ENCODE results near the gene TC2N. TPM values are rescaled to one million over a fixed set of nuclear protein-coding genes. Genes with fewer than 3 reads are reported as not detected.

TC2N gene
- total RNA-seq, 1 experiment from 2014 or later: 15.9 TPM

GRCh38 chr14:91873471-91874415 lies 6.4 kb upstream of the TC2N start:
- no peak overlapping the region for H2AFZ ChIP-seq (ENCODE audit: low read depth, low read length, poor library complexity, severe bottlenecking)
- no peaks in the 10 kb centered on the region for H3K27me3 ChIP-seq (ENCODE audit: insufficient read depth, low read length)
- no peaks in the 10 kb centered on the region for H3K9me3 ChIP-seq (ENCODE audit: control insufficient read depth in 1 of 2, insufficient read depth in 1 of 2, low read depth in 1 of 2, low read length in 2 of 2)
- POLR2A ChIA-PET: no interaction called here
- no peak overlapping the region for H3K27ac ChIP-seq (ENCODE audit: low read depth, low read length)
- H3K4me1 ChIP-seq (ENCODE audit: control insufficient read depth in 1 of 2, insufficient read depth in 2 of 2, low read length in 2 of 2): peaks cover 0 to 25% of the 10 kb centered on the region in 2 experiments; a peak in 3 of 4 replicates
- ATAC-seq (no peak), DNase-seq (ENCODE audit: low read depth, low spot score) (no peak)
- no peak overlapping the region for H3K4me2 ChIP-seq (ENCODE audit: low read length)
- no peaks in the 10 kb centered on the region for H3K36me3 ChIP-seq (ENCODE audit: control insufficient read depth in 1 of 2, insufficient read depth in 2 of 2, low read length in 2 of 2)
- RAD21 ChIA-PET (ENCODE audit: low non-redundant PET in 1 of 2, low total read pairs in 2 of 2, uncharacterized antibody in 2 of 2, unreplicated experiment in 2 of 2): no interaction called here
- intact Hi-C loops (cut with micrococcal nuclease): no loop called here
- CTCF ChIA-PET: no interaction called here
- H3K9ac ChIP-seq (ENCODE audit: low read length): no peak overlapping the region
- TF ChIP-seq SRF (IDR thresholded peaks at IDR 0.05; ENCODE audit: low read depth) (no peak), SP1 (IDR thresholded peaks at IDR 0.05; ENCODE audit: low read depth) (no peak)
- H3K9me2 ChIP-seq (ENCODE audit: insufficient read depth): no peaks in the 10 kb centered on the region
- H4K20me1 ChIP-seq (ENCODE audit: insufficient read depth): no peaks in the 10 kb centered on the region
- BruUV-seq (replicated peaks): no TSS peak
- H3K79me2 ChIP-seq (ENCODE audit: insufficient read depth, low read length): no peaks in the 10 kb centered on the region
- no peak overlapping the region for H3K4me3 ChIP-seq (replicated peaks in 1 of 2; ENCODE audit: low read depth in 1 of 2, low read length in 2 of 2)

GRCh38 chr14:91872517-91873470 lies 5.5 kb upstream of the TC2N start:
- ChIA-PET RAD21 (ENCODE audit: low non-redundant PET in 1 of 2, low total read pairs in 2 of 2, uncharacterized antibody in 2 of 2, unreplicated experiment in 2 of 2) (no interaction called here), POLR2A (interaction anchor here (1.0 kb wide), 1 partner anchor 11 kb away, joined by 3 read pairs; no protein-coding TSS in a partner anchor), CTCF (no interaction called here)
- Histone ChIP-seq H3K27me3 (ENCODE audit: insufficient read depth, low read length) (no peaks in the 10 kb centered on the region), H3K79me2 (ENCODE audit: insufficient read depth, low read length) (no peaks in the 10 kb centered on the region), H3K4me2 (ENCODE audit: low read length) (peak overlapping the region; percentile 10; the same call in 1 of the 2 replicates), H3K27ac (ENCODE audit: low read depth, low read length) (no peak overlapping the region; the same call in 1 of the 2 replicates), H3K9me2 (ENCODE audit: insufficient read depth) (no peaks in the 10 kb centered on the region), H3K4me3 (replicated peaks in 1 of 2; ENCODE audit: low read depth in 1 of 2, low read length in 2 of 2) (no peak overlapping the region), H3K9me3 (ENCODE audit: control insufficient read depth in 1 of 2, insufficient read depth in 1 of 2, low read depth in 1 of 2, low read length in 2 of 2) (no peaks in the 10 kb centered on the region), H4K20me1 (ENCODE audit: insufficient read depth) (no peaks in the 10 kb centered on the region), H3K4me1 (ENCODE audit: control insufficient read depth in 1 of 2, insufficient read depth in 2 of 2, low read length in 2 of 2) (peaks cover 0 to 25% of the 10 kb centered on the region in 2 experiments; a peak in 3 of 4 replicates), H3K9ac (ENCODE audit: low read length) (no peak overlapping the region), H2AFZ (ENCODE audit: low read depth, low read length, poor library complexity, severe bottlenecking) (no peak overlapping the region), H3K36me3 (ENCODE audit: control insufficient read depth in 1 of 2, insufficient read depth in 2 of 2, low read length in 2 of 2) (no peaks in the 10 kb centered on the region)
- DNase-seq (ENCODE audit: low read depth, low spot score) (no peak), ATAC-seq (peak; percentile 49; the same call in 1 of the 2 replicates)
- intact Hi-C loops (cut with micrococcal nuclease): no loop called here
- no TSS peak for BruUV-seq (replicated peaks)
- no peak for TF ChIP-seq JUND (IDR thresholded peaks at IDR 0.05)
- TF ChIP-seq POLR2AphosphoS5 (IDR thresholded peaks at IDR 0.05; ENCODE audit: low read depth, low read length): no peak
- no peak for TF ChIP-seq EGR1 (IDR thresholded peaks at IDR 0.05; ENCODE audit: low read depth)
- 0 out of 2 replicates have a peak, but pooled peaks have one; percentile 23 for TF ChIP-seq SIN3A (IDR thresholded peaks at IDR 0.05; ENCODE audit: low read depth)
- TF ChIP-seq CEBPB (IDR thresholded peaks at IDR 0.05; ENCODE audit: low read depth): no peak
- TF ChIP-seq REST (IDR thresholded peaks at IDR 0.05; ENCODE audit: low read depth): no peak
- peak; percentile 48; the same call in 1 of the 2 replicates for TF ChIP-seq MAX (IDR thresholded peaks at IDR 0.05)
- TF ChIP-seq EZH2 (IDR thresholded peaks at IDR 0.05): no peak
- TF ChIP-seq FOSL1 (IDR thresholded peaks at IDR 0.05; ENCODE audit: low read depth): no peak
- TF ChIP-seq ELF1 (IDR thresholded peaks at IDR 0.05; ENCODE audit: borderline replicate concordance, low read depth): no peak
